A673 (cell line): Measurements from ENCODE around the gene ADAM21.

ENCODE experiments used
- CTCF ChIP-seq: fragments of 300-800, 200-600 bp; sonication (generic); conservative IDR thresholded peaks from 2 replicates; pipeline ENCODE4 v1.5.1; 2017; ENCODE audit warnings: low read depth, mild to moderate bottlenecking, antibody characterized with exemption, low read length, moderate library complexity, mixed read lengths
- EZH2 ChIP-seq: fragments of 200-600 bp; sonication (generic); IDR thresholded peaks from 2 replicates; pipeline ENCODE4 v1.6.1; 2017; ENCODE audit warnings: borderline replicate concordance, low read depth, mild to moderate bottlenecking, mixed read lengths, antibody characterized with exemption, low read length; ENCODE audit not compliant: poor library complexity, severe bottlenecking

- no peak for TF ChIP-seq CTCF
- TF ChIP-seq EZH2 = no peak
Observed at GRCh38 chr14:70416725-70417349, 35.1 kb upstream of the ADAM21 start, which contains the start of gene SYNJ2BP.
